Measurements from ENCODE around the gene ZDHHC20. TPM values are rescaled to one million over a fixed set of nuclear protein-coding genes. Genes with fewer than 3 reads are reported as not detected.
"Not testable (repeated sequence)": the region's sequence is repeated elsewhere in the genome, so short reads cannot be mapped to it uniquely, and the experiment has no call there.

Gene ZDHHC20
- total RNA-seq, 1 donor from 2014 or later: 102 TPM

GRCh38 chr13:21435687-21436151 is 23.4 kb downstream of the ZDHHC20 start:
- no peak for DNase-seq

- no peak for DNase-seq
Observed at GRCh38 chr13:21435231-21435630, 23.9 kb downstream of the ZDHHC20 start.

GRCh38 chr13:21434588-21434987 is 24.5 kb downstream of the ZDHHC20 start:
- DNase-seq: no peak

- no peak for DNase-seq
Observed at GRCh38 chr13:21429211-21429610, 29.9 kb downstream of the ZDHHC20 start.

- no peak for DNase-seq
Observed at GRCh38 chr13:21427741-21428140, 31.4 kb downstream of the ZDHHC20 start.

- no peak for DNase-seq
Observed at GRCh38 chr13:21426238-21426637, 32.9 kb downstream of the ZDHHC20 start.

GRCh38 chr13:21420706-21421105 is 38.4 kb downstream of the ZDHHC20 start:
- DNase-seq: no peak

GRCh38 chr13:21413013-21413412 is 46.1 kb downstream of the ZDHHC20 start:
- DNase-seq: no peak

- DNase-seq: not testable (repeated sequence)
Observed at GRCh38 chr13:21410453-21410852, 48.6 kb downstream of the ZDHHC20 start.

- DNase-seq: no peak
Observed at GRCh38 chr13:21405309-21405708, 53.8 kb downstream of the ZDHHC20 start.

GRCh38 chr13:21402586-21403307 is 56.4 kb downstream of the ZDHHC20 start:
- DNase-seq: no peak

GRCh38 chr13:21399741-21400140 is 59.4 kb downstream of the ZDHHC20 start:
- DNase-seq: no peak

GRCh38 chr13:21395953-21396352 is 63.1 kb downstream of the ZDHHC20 start:
- DNase-seq: no peak

- no peak for DNase-seq
Observed at GRCh38 chr13:21389124-21389523, 70.0 kb downstream of the ZDHHC20 start.

GRCh38 chr13:21385710-21386109 is 73.4 kb downstream of the ZDHHC20 start:
- DNase-seq: no peak

GRCh38 chr13:21383090-21383489 is 76.0 kb downstream of the ZDHHC20 start:
- no peak for DNase-seq

GRCh38 chr13:21376998-21377985 is 81.8 kb downstream of the ZDHHC20 start:
- not testable (repeated sequence) for DNase-seq

- no peak for DNase-seq
Observed at GRCh38 chr13:21372530-21372929, 86.6 kb downstream of the ZDHHC20 start.

GRCh38 chr13:21371011-21371410 is 88.1 kb downstream of the ZDHHC20 start:
- peak; percentile 13 for DNase-seq

GRCh38 chr13:21365574-21365973 is 93.5 kb downstream of the ZDHHC20 start:
- no peak for DNase-seq

- DNase-seq: no peak
Observed at GRCh38 chr13:21364916-21365315, 94.2 kb downstream of the ZDHHC20 start.

- DNase-seq: no peak
Observed at GRCh38 chr13:21364357-21364756, 94.7 kb downstream of the ZDHHC20 start.

GRCh38 chr13:21362741-21363140 is 96.4 kb downstream of the ZDHHC20 start:
- DNase-seq: no peak

All from skin of body (tissue), 2 donors.